Measurements from ENCODE around the gene STIP1. TPM values are rescaled to one million over a fixed set of nuclear protein-coding genes. Genes with fewer than 3 reads are reported as not detected.
A peak's percentile ranks its signal among the peaks of the same experiment; 100 is the strongest.

The STIP1 gene
- total and polyA plus RNA-seq, 10 of the 15 experiments (the other 5 are each of a cell fraction or from before 2014, with no cell fraction given): 25.2 to 291 (median 191) TPM

GRCh38 chr11:64243236-64243854 is 57.4 kb downstream of the STIP1 start:
- Histone ChIP-seq H3K4me3 (no peak overlapping the region), H3K4me2 (ENCODE audit: control insufficient read depth, insufficient read depth) (peak overlapping the region; percentile 46; the same call in 1 of the 2 replicates), H3K27me3 (replicated peaks in 1 of 2; ENCODE audit: control insufficient read depth in 2 of 2, insufficient read depth in 2 of 2, low read length in 1 of 2) (no peaks in the 10 kb centered on the region), H3K79me2 (ENCODE audit: control insufficient read depth, insufficient read depth, low read length) (peaks cover 38% of the 10 kb centered on the region), H3K9ac (ENCODE audit: control insufficient read depth, insufficient read depth, low read length) (no peak overlapping the region), H3K36me3 (ENCODE audit: control insufficient read depth in 2 of 2, insufficient read depth in 2 of 2, low read length in 1 of 2) (peaks cover 0 to 10% of the 10 kb centered on the region in 2 experiments; a peak in 2 of 4 replicates), H4K20me1 (ENCODE audit: control insufficient read depth, insufficient read depth) (no peaks in the 10 kb centered on the region), H3K4me1 (ENCODE audit: control insufficient read depth, insufficient read depth, low read length) (peaks cover 32% of the 10 kb centered on the region), H3K9me3 (replicated peaks; ENCODE audit: control insufficient read depth, insufficient read depth, low read length) (no peaks in the 10 kb centered on the region), H2AFZ (ENCODE audit: control insufficient read depth, low read depth, low read length) (no peak overlapping the region), H3K27ac (ENCODE audit: control insufficient read depth, insufficient read depth) (no peak overlapping the region)
- CTCF ChIA-PET: interaction anchor here (1.2 to 6.2 kb wide), 8 partner anchors 8 to 112 kb away, joined by 3 to 66 read pairs (median 12); partner anchors contain the start of genes BAD, CATSPERZ, FERMT3 and NUDT22
- POLR2A ChIA-PET: interaction anchor here (1.2 to 7.4 kb wide), 8 partner anchors 16 to 61 kb away, joined by 3 to 82 read pairs (median 5); partner anchors contain the start of genes BAD, DNAJC4, FERMT3 and NUDT22
- RAD21 ChIA-PET (ENCODE audit: unreplicated experiment): interaction anchor here (0.9 to 8.6 kb wide), 5 partner anchors 9 to 59 kb away, joined by 3 to 104 read pairs (median 4); partner anchors contain the start of genes FERMT3, NUDT22 and TRPT1
- TF ChIP-seq POLR2AphosphoS5 (IDR thresholded peaks at IDR 0.05; ENCODE audit: low read length) (peak; percentile 52; the same call in 1 of the 2 replicates), STAT3 (IDR thresholded peaks at IDR 0.05; ENCODE audit: low read depth, low read length) (no peak), SMC3 (IDR thresholded peaks at IDR 0.05; ENCODE audit: borderline replicate concordance, low read length) (no peak), CTCF (IDR thresholded peaks at IDR 0.05 in 2 of 3, conservative IDR thresholded peaks at IDR 0.05 in 1 of 3; ENCODE audit: control insufficient read depth in 2 of 3, extremely low read depth in 1 of 3, insufficient read depth in 1 of 3, low read depth in 3 of 3, low read length in 3 of 3) (no peak), POLR2A (IDR thresholded peaks at IDR 0.05; ENCODE audit: low read depth, low read length) (peak; percentile 59), PRDM15 (CRISPR knock-in tag; IDR thresholded peaks at IDR 0.05) (no peak), IKZF2 (IDR thresholded peaks at IDR 0.05) (no peak), SUPT20H (IDR thresholded peaks at IDR 0.05; ENCODE audit: borderline replicate concordance, control insufficient read depth, low read depth, low read length) (no peak)
- no TSS peak for BruUV-seq (replicated peaks)
- no peak for ATAC-seq
- 77% methylated on average over 8 of the region's 8 CpGs for WGBS (ENCODE audit: insufficient coverage, insufficient replicate concordance, low lambda C conversion rate, missing lambda C conversion rate)
- FAIRE-seq: no peak
- SMC1A ChIA-PET (ENCODE audit: uncharacterized antibody, unreplicated experiment): interaction anchor here (0.8 to 5.0 kb wide), 2 partner anchors 15 to 37 kb away, joined by 3 to 40 read pairs; partner anchors contain the start of gene FERMT3
- in situ Hi-C loops (cut with MboI): loop anchor here (25.0 kb wide), 1 partner anchor 1619 kb away; the partner anchor contains the start of genes CFL1, EFEMP2 and MUS81
- intact Hi-C loops (cut with micrococcal nuclease; ENCODE audit: unreplicated experiment): no loop called here
- no peak for DNase-seq (ENCODE audit: low read depth, low spot score)

Data from GM12878 (cell line).